Endothelial cell (in vitro differentiated cells): ENCODE results near the gene NPAS2. TPM values are rescaled to one million over a fixed set of nuclear protein-coding genes. Genes with fewer than 3 reads are reported as not detected.

Experiments
- DNase-seq: peaks from one replicate; pipeline ENCODE4 v3.0.0; 2021; ENCODE audit warnings: low spot score
- H3K27ac Mint-ChIP-seq: one replicate; pipeline ENCODE4 v1.8.0; 2021; ENCODE audit warnings: mixed read lengths, inconsistent platforms; ENCODE audit not compliant: unreplicated experiment
- H3K27me3 Mint-ChIP-seq: one replicate; pipeline ENCODE4 v1.8.0; 2021; ENCODE audit warnings: mild to moderate bottlenecking, moderate library complexity, mixed read lengths, inconsistent platforms; ENCODE audit not compliant: unreplicated experiment
- H3K36me3 Mint-ChIP-seq: one replicate; pipeline ENCODE4 v1.8.0; 2021; ENCODE audit warnings: mild to moderate bottlenecking, low read depth, mixed read lengths, inconsistent platforms; ENCODE audit not compliant: unreplicated experiment
- H3K4me1 Mint-ChIP-seq: one replicate; pipeline ENCODE4 v1.8.0; 2021; ENCODE audit warnings: mild to moderate bottlenecking, mixed read lengths, inconsistent platforms; ENCODE audit not compliant: unreplicated experiment
- H3K4me3 Mint-ChIP-seq: one replicate; pipeline ENCODE4 v1.8.0; 2021; ENCODE audit warnings: mild to moderate bottlenecking, mixed read lengths, inconsistent platforms; ENCODE audit not compliant: unreplicated experiment
- H3K9me3 Mint-ChIP-seq: one replicate; pipeline ENCODE4 v1.8.0; 2021; ENCODE audit warnings: mixed read lengths, inconsistent platforms; ENCODE audit not compliant: unreplicated experiment
- CTCF ChIP-seq: fragments of 200-600 bp; sonication (generic); IDR thresholded peaks from one replicate; pipeline ENCODE4 v1.5.0; 2021; ENCODE audit warnings: antibody characterized with exemption; ENCODE audit not compliant: unreplicated experiment
- total RNA-seq: library from RNA; stranded (reverse); fragmentation: NEBNext Ultra II Directional; extraction: Animal tissue kit (Norgen Biotek cat#: 25700); gene quantifications from one replicate; pipeline ENCODE4 v1.2.1, GENCODE V29; 2021; ENCODE audit not compliant: unreplicated experiment

Gene NPAS2
- total RNA-seq, 1 donor from 2014 or later = 70.1 TPM

DNA sequence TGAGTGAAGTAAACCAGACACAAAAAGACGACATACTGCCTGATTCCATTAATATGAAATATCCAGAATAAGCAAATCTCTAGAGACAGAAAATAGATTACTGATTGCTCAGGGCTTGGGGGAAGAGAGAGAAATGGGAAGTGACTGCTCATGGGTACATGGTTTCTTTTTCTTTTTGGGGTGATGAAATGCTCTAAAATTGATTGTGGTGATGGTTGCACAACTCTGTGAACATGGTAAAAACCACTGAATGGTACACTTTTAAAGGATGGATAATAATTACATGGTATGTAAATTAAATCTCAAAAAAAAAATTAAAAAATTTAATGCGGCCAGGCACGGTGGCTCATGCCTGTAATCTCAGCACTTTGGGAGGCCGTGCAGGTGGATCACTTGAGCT is 221.5 kb downstream of the NPAS2 start:
- H3K36me3 Mint-ChIP-seq = peaks cover 13% of the 10 kb centered on the region
- H3K27ac Mint-ChIP-seq = no peak overlapping the region
- DNase-seq = no peak
- H3K4me1 Mint-ChIP-seq = peaks cover 6% of the 10 kb centered on the region
- no peak overlapping the region for H3K4me3 Mint-ChIP-seq
- H3K9me3 Mint-ChIP-seq = no peaks in the 10 kb centered on the region
- peaks cover 6% of the 10 kb centered on the region for H3K27me3 Mint-ChIP-seq
- TF ChIP-seq CTCF = no peak

GRCh38 chr2:101045330-101045729 is 225.4 kb downstream of the NPAS2 start:
- Mint-ChIP-seq H3K9me3 (no peaks in the 10 kb centered on the region), H3K4me3 (no peak overlapping the region), H3K27ac (no peak overlapping the region), H3K27me3 (peaks cover 2% of the 10 kb centered on the region), H3K36me3 (peaks cover 12% of the 10 kb centered on the region), H3K4me1 (no peaks in the 10 kb centered on the region)
- no peak for DNase-seq
- no peak for TF ChIP-seq CTCF

Other genes with a start within 250 kb of the NPAS2 start
- 1,589 TPM for gene RPL31, start 182.2 kb downstream of the NPAS2 start, total RNA-seq